A172 (cell line): Measurements from ENCODE around the gene RDH16. TPM values are rescaled to one million over a fixed set of nuclear protein-coding genes. Genes with fewer than 3 reads are reported as not detected.
"Not testable (repeated sequence)": the region's sequence is repeated elsewhere in the genome, so short reads cannot be mapped to it uniquely, and the experiment has no call there.

Source experiments
- DNase-seq: peaks from one replicate; pipeline ENCODE4 v3.0.0-alpha.2; 2015; ENCODE audit warnings: low spot score
- total RNA-seq: library from RNA; depleted of rRNA; stranded (reverse); fragments of >200 nt; shearing (Covaris generic); gene quantifications from 2 replicates; pipeline ENCODE4 v1.2.3, GENCODE V29; 2014; rRNA removed

The RDH16 gene
- total RNA-seq, 1 experiment from 2014 or later, result not detected

DNA sequence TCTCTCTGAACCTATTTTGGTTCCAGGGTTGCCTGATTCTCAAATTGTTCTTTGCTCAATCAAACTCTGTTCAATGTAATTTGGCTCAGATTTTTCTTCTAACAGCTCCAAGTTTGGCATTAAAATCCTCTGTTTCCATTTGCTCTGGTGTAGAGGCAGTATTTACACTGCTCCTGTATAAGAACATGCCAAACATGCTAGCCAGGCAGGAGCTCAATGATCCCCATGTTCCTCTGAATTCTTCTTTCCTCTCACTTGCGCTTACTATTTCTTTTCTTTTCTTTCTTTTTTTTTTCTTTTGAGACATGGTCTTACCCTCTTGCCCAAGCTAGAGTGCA lies 40.4 kb downstream of the RDH16 start:
- DNase-seq, result no peak

- DNase-seq, result no peak
Measured at GRCh38 chr12:56916296-56916995, 41.0 kb downstream of the RDH16 start.

DNA sequence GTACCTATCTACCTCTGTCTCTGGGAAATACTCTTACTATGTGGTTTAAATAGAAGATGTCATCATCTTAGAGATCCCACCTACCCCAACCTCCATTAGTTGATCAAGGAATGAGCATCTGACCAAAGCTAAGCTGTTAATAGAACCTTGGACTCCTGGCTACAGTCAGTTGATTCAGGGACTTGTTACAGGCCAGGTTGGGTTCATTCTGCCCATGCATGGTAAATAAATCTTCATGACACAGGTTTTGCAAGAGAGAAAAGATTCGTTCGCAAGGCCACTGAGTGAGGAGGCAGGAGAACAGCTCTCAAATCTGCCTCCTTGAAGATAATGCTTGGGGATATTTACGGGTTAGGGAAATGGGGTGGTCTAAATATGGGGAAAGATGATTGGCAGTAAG lies 42.7 kb downstream of the RDH16 start:
- DNase-seq, result no peak

DNA sequence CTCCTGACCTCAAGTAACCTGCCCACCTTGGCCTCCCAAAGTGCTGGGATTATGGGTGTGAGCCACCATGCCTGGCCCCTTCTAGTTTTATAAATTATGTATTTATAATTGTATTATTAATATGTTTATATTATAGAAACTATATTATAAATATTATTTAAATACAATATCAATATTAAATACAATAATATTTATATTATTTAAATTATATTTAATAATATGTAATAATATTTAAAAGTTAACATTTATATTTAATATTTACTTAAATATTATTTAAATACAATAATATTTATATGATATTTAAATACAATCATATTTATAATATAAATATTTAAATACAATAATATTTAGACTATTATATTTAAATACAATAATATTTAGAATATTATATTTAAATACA lies 43.2 kb downstream of the RDH16 start:
- no peak for DNase-seq

DNA sequence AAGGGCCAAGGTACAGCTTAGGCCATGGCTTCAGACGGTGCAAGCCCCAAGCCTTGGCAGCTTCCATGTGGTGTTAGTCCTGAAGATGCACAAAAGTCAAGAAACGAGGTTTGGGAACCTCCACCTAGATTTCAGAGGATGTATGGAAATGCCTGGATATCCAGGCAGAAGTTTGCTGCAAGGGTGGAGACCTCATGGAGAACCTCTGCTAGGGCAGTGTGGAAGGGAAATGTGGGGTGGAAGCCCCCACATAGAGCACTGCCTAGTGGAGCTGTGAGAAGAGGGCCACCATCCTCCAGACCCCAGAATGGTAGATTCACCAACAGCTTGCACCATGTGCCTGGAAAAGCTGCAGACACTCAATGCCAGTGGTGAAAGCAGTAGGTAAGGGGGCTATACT lies 48.0 kb downstream of the RDH16 start:
- not testable (repeated sequence) for DNase-seq

GRCh38 chr12:56908136-56908535 lies 49.3 kb downstream of the RDH16 start:
- DNase-seq, result no peak

DNA sequence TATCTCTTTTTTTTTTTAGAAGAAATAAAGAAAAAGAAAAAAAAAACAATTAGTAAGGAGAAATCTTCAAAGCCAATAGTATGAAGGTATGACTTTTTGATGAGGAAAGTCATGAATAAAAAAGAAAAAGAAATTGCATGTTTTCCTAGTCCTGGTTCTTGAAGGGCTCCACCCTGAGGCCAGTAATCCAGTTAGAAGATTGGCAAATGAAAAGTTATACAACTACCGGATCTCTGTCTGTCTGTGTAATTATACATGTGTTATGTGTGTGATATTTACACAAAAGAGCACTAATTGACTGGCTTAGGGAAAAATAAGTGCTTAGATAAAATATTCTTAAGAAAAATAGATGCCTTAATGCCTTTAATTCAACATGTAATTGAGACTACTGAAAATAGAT lies 51.6 kb downstream of the RDH16 start:
- no peak for DNase-seq

- DNase-seq, result no peak
Measured at GRCh38 chr12:56903374-56903773, 54.0 kb downstream of the RDH16 start.

Other genes starting within 250 kb of the RDH16 start
- gene NACA, start 232.3 kb downstream of the RDH16 start, total RNA-seq, result 1,709 and 1,797 TPM in 2 replicates
- gene PRIM1, start 205.3 kb downstream of the RDH16 start, total RNA-seq, result 32.6 and 45.6 TPM in 2 replicates
- gene HSD17B6, start 194.3 kb downstream of the RDH16 start, total RNA-seq, result 3.7 and 13.8 TPM in 2 replicates
- gene SDR9C7, start 23.2 kb downstream of the RDH16 start, total RNA-seq, result 0.12 TPM in 1 of 2 replicates, not detected in the other
- 3.7 and 4.7 TPM in 2 replicates for gene ZBTB39, start 48.9 kb upstream of the RDH16 start, total RNA-seq
- not detected in 2 replicates for gene TAC3, start 58.9 kb upstream of the RDH16 start, total RNA-seq
- not detected in 2 replicates for gene MYO1A, start 92.5 kb upstream of the RDH16 start, total RNA-seq
- gene NEMP1, start 121.2 kb upstream of the RDH16 start, total RNA-seq, result 26.3 and 28.0 TPM in 2 replicates
- gene NAB2, start 131.5 kb upstream of the RDH16 start, total RNA-seq, result 18.9 and 22.4 TPM in 2 replicates
- 15.2 and 18.4 TPM in 2 replicates for gene STAT6, start 153.8 kb upstream of the RDH16 start, total RNA-seq
- 34.1 and 35.5 TPM in 2 replicates for gene LRP1, start 170.9 kb upstream of the RDH16 start, total RNA-seq
- gene LRP1-AS, start 190.0 kb upstream of the RDH16 start, total RNA-seq, result not detected in 2 replicates